HUES6 (cell line): Measurements from ENCODE around the gene SMURF2.
"Not testable (repeated sequence)": the region's sequence is repeated elsewhere in the genome, so short reads cannot be mapped to it uniquely, and the experiment has no call there.

ENCODE experiments used
- H3K27ac ChIP-seq: 2 replicates; pipeline ENCODE4 v1.7.0; 2013; ENCODE audit warnings: low read depth, mild to moderate bottlenecking, low read length, inconsistent platforms
- H3K27me3 ChIP-seq: 2 replicates; pipeline ENCODE4 v1.6.1; 2013; ENCODE audit warnings: low read length; ENCODE audit not compliant: control insufficient read depth, insufficient read depth
- H3K36me3 ChIP-seq: 2 replicates; pipeline ENCODE4 v1.6.1; 2013; ENCODE audit warnings: low read length; ENCODE audit not compliant: control insufficient read depth, insufficient read depth
- H3K4me1 ChIP-seq: 2 replicates; pipeline ENCODE4 v1.6.1; 2013; ENCODE audit warnings: low read length; ENCODE audit not compliant: control insufficient read depth, insufficient read depth
- H3K4me3 ChIP-seq: 2 replicates; pipeline ENCODE4 v1.5.1; 2013; ENCODE audit warnings: low read depth, low read length
- H3K9ac ChIP-seq: one replicate; pipeline ENCODE4 v1.6.1; 2013; ENCODE audit warnings: mild to moderate bottlenecking, low read length
- H3K9me3 ChIP-seq: 2 replicates; pipeline ENCODE4 v1.6.1; 2013; ENCODE audit warnings: low read depth, low read length; ENCODE audit not compliant: control insufficient read depth, insufficient read depth

SMURF2 gene

DNA sequence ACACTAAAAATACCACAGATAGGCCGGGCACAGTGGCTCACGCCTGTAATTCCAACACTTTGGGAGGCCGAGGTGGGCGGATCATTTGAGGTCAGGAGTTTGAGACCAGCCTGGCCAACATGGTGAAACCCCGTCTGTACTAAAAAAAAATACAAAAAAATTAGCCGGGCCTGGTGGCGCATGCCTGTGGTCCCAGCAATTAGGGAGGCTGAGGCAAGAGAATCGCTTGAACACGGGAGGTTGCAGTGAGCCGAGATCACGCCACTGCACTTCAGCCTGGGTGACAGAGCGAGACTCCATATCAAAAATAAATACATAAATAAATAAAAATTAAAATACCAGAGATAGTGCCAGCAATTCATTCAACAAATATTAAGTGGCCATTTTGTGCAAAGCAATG, 1.7 kb upstream of the SMURF2 start:
- H3K9ac ChIP-seq, H3K27me3 ChIP-seq, H3K36me3 ChIP-seq, H3K9me3 ChIP-seq, H3K4me3 ChIP-seq, H3K27ac ChIP-seq: not testable (repeated sequence)
- H3K4me1 ChIP-seq: 0 out of 2 replicates have a peak, but pooled peaks cover 10% of the 10 kb centered on the region

DNA sequence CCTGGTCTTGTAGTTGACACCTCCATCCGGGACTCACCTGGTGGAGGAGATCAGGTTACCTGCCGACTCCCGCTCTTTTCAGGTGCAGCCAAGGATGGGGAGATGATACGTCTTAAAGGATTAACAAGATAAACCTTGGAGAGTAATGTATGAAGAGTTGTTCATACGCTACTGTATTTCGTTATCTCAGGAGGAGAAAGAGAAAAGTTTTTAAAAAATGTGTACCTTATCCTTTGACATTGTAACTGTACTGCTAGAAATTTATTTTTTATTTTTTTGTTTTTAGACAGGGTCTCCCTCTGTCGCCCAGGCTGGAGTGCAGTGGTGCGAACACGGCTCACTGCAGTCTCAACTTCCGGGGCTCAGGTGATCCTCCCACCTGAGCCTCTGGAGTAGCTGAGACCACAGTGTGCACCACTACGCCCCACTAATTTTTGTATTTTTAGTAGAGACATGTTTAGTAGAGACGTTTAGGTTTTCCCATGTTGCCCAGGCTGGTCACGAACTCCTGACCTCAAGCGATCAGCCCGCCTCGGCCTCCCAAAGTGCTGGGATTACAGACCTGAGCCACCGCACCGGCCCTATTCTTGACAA, 764 bp upstream of the SMURF2 start:
- Histone ChIP-seq H3K4me3 (peak overlapping the region; percentile 64), H3K4me1 (0 out of 2 replicates have a peak, but pooled peaks cover 10% of the 10 kb centered on the region), H3K27ac (no peak overlapping the region), H3K36me3 (no peaks in the 10 kb centered on the region), H3K27me3 (no peaks in the 10 kb centered on the region), H3K9ac (peak overlapping the region; percentile 77), H3K9me3 (no peaks in the 10 kb centered on the region)

DNA sequence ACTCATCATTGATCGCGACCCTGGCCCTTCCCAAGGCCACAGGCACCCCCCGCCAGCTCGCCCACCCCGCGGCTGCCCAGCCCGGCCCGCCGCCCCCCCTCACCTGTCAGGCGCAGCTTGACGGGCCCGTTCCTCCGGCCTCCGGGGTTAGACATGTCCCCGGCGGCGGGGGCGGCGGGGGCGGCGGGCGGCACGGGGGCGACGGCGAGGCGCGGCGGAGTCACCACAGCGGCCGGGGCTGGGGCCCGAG, 456 bp downstream of the SMURF2 start:
- H3K27me3 ChIP-seq: no peaks in the 10 kb centered on the region

DNA sequence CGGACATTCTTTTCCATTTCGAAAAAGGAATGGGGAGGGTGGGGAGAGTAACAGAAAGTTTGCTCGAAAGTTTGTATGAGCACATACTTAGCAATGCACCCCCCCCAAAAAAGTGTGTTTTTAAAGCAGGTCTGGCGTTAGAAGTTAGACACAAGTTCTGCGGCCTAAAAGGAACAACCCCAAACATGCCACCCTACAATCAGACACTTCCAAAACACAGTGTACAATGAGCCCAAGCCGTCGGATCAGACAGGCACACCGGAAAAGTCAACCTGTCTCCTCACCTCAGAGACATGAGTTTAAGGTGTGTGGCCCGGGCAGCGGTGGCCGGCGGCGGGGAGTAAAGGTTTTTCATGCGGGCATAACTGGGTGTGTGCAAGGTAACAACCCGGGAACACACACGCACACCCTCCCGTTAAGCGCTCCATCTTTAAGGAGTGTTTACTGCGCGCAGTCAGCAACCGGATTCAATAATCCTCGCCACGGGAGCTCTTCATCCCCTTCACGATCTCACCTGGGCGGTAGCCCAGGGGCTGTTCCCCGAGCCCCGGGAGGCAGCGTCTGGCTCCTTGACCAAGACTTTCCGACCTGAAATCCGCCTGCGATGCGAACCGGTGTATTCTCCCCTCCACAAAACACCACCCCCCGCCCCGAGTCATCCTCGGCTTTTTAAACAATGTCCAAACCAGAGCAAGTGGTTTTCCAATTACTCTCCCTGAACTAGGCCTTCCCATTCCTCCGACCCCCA, 955 bp downstream of the SMURF2 start:
- H3K4me3 ChIP-seq: peak overlapping the region; percentile 89
- not testable (repeated sequence) for H3K27ac ChIP-seq

More for the DNA sequence above, 456 bp downstream of the SMURF2 start:
- H3K4me1 ChIP-seq: 0 out of 2 replicates have a peak, but pooled peaks cover 10% of the 10 kb centered on the region
- H3K9ac ChIP-seq: peak overlapping the region; percentile 95
- H3K4me3 ChIP-seq: peak overlapping the region; percentile 89
- H3K36me3 ChIP-seq: no peaks in the 10 kb centered on the region
- no peak overlapping the region for H3K27ac ChIP-seq
- H3K9me3 ChIP-seq: no peaks in the 10 kb centered on the region; the same call in 1 of the 2 replicates

DNA sequence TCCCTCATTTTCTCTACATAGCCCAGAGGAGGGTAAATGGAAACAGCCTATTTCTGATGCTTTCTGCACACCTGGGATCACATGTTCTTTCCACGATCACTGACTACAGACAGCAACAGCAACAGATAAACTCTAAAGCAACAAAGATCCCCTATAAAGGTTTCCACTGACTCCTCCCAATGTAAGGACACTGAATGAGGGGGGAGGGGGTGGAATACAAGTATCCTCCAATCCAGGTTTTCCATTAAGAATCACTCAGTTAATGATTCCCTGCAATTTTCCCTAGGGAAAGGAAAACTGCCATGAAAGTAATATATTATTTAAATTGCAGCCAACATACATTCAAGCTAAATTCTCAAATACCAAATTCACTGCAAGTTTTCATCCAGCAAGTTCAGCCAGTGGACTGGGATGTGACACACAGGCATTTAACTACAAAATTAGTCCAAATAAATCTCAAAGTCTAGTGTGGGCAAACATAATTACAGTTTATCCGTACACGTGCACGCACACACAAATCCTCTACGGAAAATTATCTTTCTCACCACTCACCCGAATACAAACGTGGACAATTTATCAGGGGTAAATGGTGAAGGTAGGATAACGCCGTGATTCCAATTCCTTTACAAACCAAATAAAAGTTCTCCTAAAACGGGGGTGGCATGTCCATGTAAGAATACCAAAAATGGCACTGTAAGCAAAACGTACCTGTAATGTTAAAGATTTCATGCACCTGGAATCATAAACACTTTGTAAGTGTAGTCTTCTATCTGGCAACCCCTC, 1.7 kb downstream of the SMURF2 start:
- peak overlapping the region; percentile 75 for H3K9ac ChIP-seq
- 0 out of 2 replicates have a peak, but pooled peaks cover 10% of the 10 kb centered on the region for H3K4me1 ChIP-seq

More for the DNA sequence above, 955 bp downstream of the SMURF2 start:
- not testable (repeated sequence) for H3K36me3 ChIP-seq, H3K9me3 ChIP-seq, H3K27me3 ChIP-seq
- H3K4me1 ChIP-seq: 0 out of 2 replicates have a peak, but pooled peaks cover 10% of the 10 kb centered on the region
- H3K9ac ChIP-seq: peak overlapping the region; percentile 75

DNA sequence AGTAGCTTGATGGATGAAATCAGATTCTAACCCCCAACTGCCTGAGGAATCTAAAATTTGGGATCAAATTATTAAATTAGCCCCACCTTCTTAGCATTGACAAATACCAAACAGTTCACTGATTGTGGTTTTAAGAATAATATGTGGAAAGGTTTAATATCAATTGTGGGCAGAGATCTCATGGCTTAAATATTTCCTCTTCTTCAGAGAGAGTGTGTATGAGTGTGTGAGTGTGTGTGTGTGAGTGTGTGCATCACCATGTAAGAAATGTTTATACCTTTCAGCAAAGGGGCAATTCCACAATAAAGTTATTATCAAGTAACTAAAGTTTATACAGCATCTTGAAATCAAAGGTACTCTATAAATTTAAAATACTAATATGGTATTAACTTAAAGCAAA, 3.2 kb downstream of the SMURF2 start:
- no peak overlapping the region for H3K4me3 ChIP-seq
- 0 out of 2 replicates have a peak, but pooled peaks cover 10% of the 10 kb centered on the region for H3K4me1 ChIP-seq
- no peaks in the 10 kb centered on the region for H3K36me3 ChIP-seq
- no peak overlapping the region for H3K27ac ChIP-seq
- no peaks in the 10 kb centered on the region; the same call in 1 of the 2 replicates for H3K9me3 ChIP-seq
- no peak overlapping the region for H3K9ac ChIP-seq
- H3K27me3 ChIP-seq: no peaks in the 10 kb centered on the region

More for the DNA sequence above, 1.7 kb downstream of the SMURF2 start:
- H3K9me3 ChIP-seq, H3K27me3 ChIP-seq, H3K36me3 ChIP-seq, H3K27ac ChIP-seq: not testable (repeated sequence)
- peak overlapping the region; percentile 89 for H3K4me3 ChIP-seq

DNA sequence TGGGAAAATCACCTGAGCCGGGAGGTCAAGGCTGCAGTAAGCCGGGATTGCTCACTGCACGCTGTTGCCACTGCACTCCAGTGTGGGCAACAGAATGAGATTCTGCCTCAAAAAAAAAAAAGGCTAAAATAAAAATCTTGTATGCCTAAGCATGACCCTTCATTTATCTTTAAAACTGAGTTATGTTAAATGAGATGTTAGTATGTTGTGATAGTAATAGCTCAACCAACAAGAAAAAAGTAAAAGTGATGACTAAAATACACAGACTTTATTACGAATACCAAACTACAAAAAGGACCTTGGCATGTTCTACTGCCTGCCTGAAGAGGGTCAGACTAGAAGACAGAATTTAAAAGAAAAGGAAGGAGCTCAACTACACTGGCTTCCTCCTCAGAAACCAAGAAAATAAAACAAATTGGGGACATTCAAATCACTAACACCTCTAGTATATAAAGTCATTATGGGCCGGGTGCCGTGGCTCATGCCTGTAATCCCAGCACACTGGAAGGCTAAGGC, 4.4 kb downstream of the SMURF2 start:
- H3K36me3 ChIP-seq: no peaks in the 10 kb centered on the region
- no peak overlapping the region for H3K4me3 ChIP-seq
- H3K27ac ChIP-seq: no peak overlapping the region
- no peaks in the 10 kb centered on the region; the same call in 1 of the 2 replicates for H3K9me3 ChIP-seq
- H3K4me1 ChIP-seq: 0 out of 2 replicates have a peak, but pooled peaks cover 4% of the 10 kb centered on the region
- H3K27me3 ChIP-seq: no peaks in the 10 kb centered on the region
- no peak overlapping the region for H3K9ac ChIP-seq

DNA sequence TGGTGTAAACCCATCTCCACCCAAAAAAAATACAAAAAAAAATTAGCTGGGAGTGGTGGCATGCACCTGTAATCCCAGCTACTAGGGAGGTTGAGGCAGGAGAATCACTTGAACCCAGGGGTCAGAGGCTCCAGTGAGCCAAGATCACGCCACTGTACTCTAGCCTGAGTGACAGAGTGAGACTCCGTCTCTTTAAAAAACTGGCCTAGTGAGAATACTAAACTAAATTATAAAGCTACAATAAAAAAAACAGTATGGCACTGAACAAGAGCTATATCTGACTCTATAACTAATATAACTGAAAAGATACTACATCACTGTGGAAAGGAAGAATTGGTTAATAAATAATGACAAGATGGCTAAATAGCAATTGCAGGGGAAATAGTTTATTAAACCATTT, 6.4 kb downstream of the SMURF2 start:
- no peaks in the 10 kb centered on the region for H3K36me3 ChIP-seq
- 0 out of 2 replicates have a peak, but pooled peaks cover 3% of the 10 kb centered on the region for H3K4me1 ChIP-seq
- H3K9me3 ChIP-seq: no peaks in the 10 kb centered on the region; the same call in 1 of the 2 replicates
- no peak overlapping the region for H3K4me3 ChIP-seq
- H3K27ac ChIP-seq: no peak overlapping the region
- H3K9ac ChIP-seq: no peak overlapping the region
- no peaks in the 10 kb centered on the region for H3K27me3 ChIP-seq

DNA sequence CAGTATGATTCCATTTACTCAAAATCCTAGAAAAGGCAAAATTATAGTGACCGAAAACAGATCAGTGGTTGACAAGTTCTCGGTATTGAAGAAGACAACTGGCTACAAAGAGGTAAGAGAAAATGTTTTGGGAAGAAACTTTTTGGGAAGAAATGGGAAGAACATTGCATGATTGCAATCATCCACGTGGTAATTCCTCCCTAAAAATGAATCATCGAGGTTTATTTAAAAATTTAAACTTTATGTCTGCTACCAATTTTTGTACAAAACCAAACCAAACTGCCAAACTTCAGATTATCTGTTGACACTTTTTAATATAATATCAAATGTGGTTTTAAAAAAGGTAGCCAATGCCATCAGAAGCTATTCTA, 8.1 kb downstream of the SMURF2 start:
- no peaks in the 10 kb centered on the region for H3K36me3 ChIP-seq
- H3K27ac ChIP-seq: no peak overlapping the region
- peaks cover under 1% of the 10 kb centered on the region; the same call in 1 of the 2 replicates for H3K4me1 ChIP-seq
- no peaks in the 10 kb centered on the region for H3K27me3 ChIP-seq
- H3K9me3 ChIP-seq: no peaks in the 10 kb centered on the region; the same call in 1 of the 2 replicates
- H3K9ac ChIP-seq: no peak overlapping the region
- no peak overlapping the region for H3K4me3 ChIP-seq

DNA sequence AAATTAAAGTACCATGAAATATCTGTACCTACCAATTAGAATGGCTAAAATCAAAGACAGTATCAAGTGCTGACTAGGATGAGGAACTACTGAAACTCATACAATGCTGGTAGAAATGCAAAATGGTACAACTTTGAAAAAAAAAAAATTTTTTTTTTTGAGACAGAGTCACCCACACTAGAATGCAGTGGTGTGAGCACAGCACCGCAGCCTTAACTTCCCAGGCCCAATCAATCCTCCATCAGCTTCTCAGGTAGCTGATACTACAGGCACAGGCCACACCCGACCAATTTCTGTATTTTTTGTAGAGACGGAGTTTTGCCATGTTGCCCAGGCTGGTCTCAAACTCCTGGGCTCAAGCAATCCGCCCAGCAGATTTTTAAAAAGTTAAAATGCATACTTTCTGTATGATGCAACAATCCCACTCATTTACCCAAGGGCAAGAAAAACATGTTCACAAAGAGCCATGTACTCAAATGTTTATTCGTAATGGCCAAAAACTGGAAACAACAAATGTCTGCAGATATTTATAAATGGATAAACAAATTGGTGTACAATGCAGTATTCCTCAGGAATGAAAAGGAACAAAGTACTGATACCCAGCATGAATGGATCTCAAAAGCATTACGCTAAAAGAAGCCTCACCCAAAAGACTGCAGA, 8.7 kb downstream of the SMURF2 start:
- no peak overlapping the region for H3K9ac ChIP-seq
- no peaks in the 10 kb centered on the region; the same call in 1 of the 2 replicates for H3K9me3 ChIP-seq
- H3K36me3 ChIP-seq: no peaks in the 10 kb centered on the region
- no peak overlapping the region for H3K4me3 ChIP-seq
- no peaks in the 10 kb centered on the region for H3K27me3 ChIP-seq
- no peak overlapping the region; the same call in 1 of the 2 replicates for H3K27ac ChIP-seq
- peaks cover 2% of the 10 kb centered on the region; the same call in 1 of the 2 replicates for H3K4me1 ChIP-seq
